Aorta (tissue), 5 donors: ENCODE data around the gene CACNB4. TPM values are rescaled to one million over a fixed set of nuclear protein-coding genes. Genes with fewer than 3 reads are reported as not detected.

ENCODE experiments used
- ATAC-seq: fragments of 200-7000 bp; cut with Tn5 transposase; one replicate; pipeline ENCODE4 v1.9.1; 2022; ENCODE audit warnings: moderate library complexity; ENCODE audit not compliant: low FRiP score
- DNase-seq, 2 donors: peaks; one replicate each; pipeline ENCODE4 v3.0.0-alpha.2; 2020
- H3K27ac ChIP-seq, 2 donors: one replicate each; pipeline ENCODE4 v1.5.1; 2013; ENCODE audit warnings: low read length in 2 of 2, mild to moderate bottlenecking in 2 of 2, moderate library complexity in 2 of 2, control low read depth in 1 of 2, inconsistent platforms in 1 of 2, low read depth in 1 of 2
- H3K27me3 ChIP-seq, 2 donors: one replicate each; pipeline ENCODE4 v1.6.1; 2013; ENCODE audit warnings: control low read depth in 1 of 2, low read length in 1 of 2, mild to moderate bottlenecking in 1 of 2, moderate library complexity in 1 of 2; ENCODE audit not compliant: insufficient read depth in 2 of 2, control insufficient read depth in 1 of 2
- H3K36me3 ChIP-seq, 2 donors: one replicate each; pipeline ENCODE4 v1.6.1; 2013; ENCODE audit warnings: control low read depth in 1 of 2, low read length in 1 of 2, mild to moderate bottlenecking in 1 of 2; ENCODE audit not compliant: insufficient read depth in 2 of 2, control insufficient read depth in 1 of 2
- H3K4me1 ChIP-seq, 2 donors: one replicate each; pipeline ENCODE4 v1.6.1; 2013; ENCODE audit warnings: low read length in 2 of 2, control low read depth in 1 of 2, mild to moderate bottlenecking in 1 of 2, moderate library complexity in 1 of 2; ENCODE audit not compliant: insufficient read depth in 2 of 2, control insufficient read depth in 1 of 2
- H3K4me3 ChIP-seq, 2 donors: one replicate each; pipeline ENCODE4 v1.5.1; 2013; ENCODE audit warnings: low read length in 2 of 2, control low read depth in 1 of 2, mild to moderate bottlenecking in 1 of 2
- H3K9me3 ChIP-seq: one replicate; pipeline ENCODE4 v1.6.1; 2013; ENCODE audit warnings: mild to moderate bottlenecking, low read length; ENCODE audit not compliant: control insufficient read depth
- WGBS, 2 donors: extraction: QIAGEN DNeasy Blood & Tissue Kit; methylation state at CpG; one replicate each; pipeline ENCODE4 v1.1.7; 2013; 5-methylcytosine and 5-hydroxymethylcytosine counted together
- intact Hi-C, 2 donors: fragments of 100-400 bp; cut with DNase I; formaldehyde crosslinking; loops; one replicate each; pipeline versions ENCODE4 v1.14.2 to v1.15.0; 2022
- polyA plus RNA-seq, 2 donors: library from polyadenylated mRNA; stranded (reverse); fragments of 200-250 nt; gene quantifications; one replicate each; pipeline ENCODE4 v1.2.3, GENCODE V29; 2013
- total RNA-seq, 2 donors: library from RNA; stranded (reverse); fragmentation: NEBNext Ultra II Directional; extraction: Animal tissue kit (Norgen Biotek cat#: 25700); gene quantifications; one replicate each; pipeline ENCODE4 v1.2.1, GENCODE V29; 2021
- donor health status: healthy with polysubstance abuse.
- donor health status: Bipolar disorder and iron deficiency.
- donor health status: DM: no; HTN: no; CAD: no.
- donor health status: DM: no; HTN: no; CAD: no.
- donor health status: DM: yes; HTN: yes; CAD: no.

Gene CACNB4
- total and polyA plus RNA-seq, 4 donors, result 1.2 to 14.3 (median 3.2) TPM

DNA sequence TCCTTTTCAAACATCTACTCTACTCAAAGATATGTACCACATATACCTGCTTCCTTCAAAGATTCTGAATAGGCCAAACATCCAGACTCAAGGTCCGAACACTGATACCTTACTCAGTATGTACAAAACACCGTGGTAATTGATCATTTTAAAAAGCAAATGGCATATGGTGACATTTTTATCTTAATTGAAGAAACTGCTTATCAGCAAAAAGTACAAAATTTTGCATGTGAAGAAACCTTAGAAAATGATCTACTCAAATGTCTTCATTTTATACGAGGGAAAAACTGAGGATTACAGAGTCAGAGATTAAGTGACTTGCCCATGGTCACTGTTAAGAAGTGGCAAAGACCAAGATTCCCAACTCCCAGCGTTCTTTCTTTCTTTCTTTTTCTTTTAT, 133.0 kb downstream of the CACNB4 start:
- 91 to 95% methylated on average over 4 of the region's 4 CpGs for WGBS, 2 donors
- H3K4me1 ChIP-seq, result no peaks in the 10 kb centered on the region
- no peak overlapping the region for H3K4me3 ChIP-seq
- H3K27ac ChIP-seq, result no peak overlapping the region
- intact Hi-C loops, result no loop called here
- ATAC-seq, result no peak
- no peaks in the 10 kb centered on the region for H3K36me3 ChIP-seq
- H3K9me3 ChIP-seq, result no peaks in the 10 kb centered on the region
- no peaks in the 10 kb centered on the region for H3K27me3 ChIP-seq
- DNase-seq, result no peak

DNA sequence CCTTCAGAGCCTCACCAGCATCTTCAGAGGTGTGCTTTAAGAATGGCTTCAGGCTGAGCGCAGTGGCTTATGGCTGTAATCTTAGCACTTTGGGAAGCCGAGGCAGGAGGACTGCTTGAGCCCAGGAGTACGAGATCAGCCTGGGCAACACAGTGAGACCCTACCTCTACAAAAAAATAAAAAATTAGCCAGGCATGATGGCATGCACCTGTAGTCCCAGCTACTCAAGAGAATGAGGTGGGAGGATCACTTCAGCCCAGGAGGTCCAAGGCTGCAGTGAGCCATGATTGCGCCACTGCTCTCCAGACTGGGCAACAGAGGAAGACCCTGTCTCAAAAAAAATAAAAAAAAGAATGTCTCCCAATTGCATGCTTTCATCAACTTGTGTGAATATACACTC, 137.3 kb downstream of the CACNB4 start:
- intact Hi-C loops, result loop anchor here in 1 of 2 donors (2.0 kb wide), 1 partner anchor 33 kb away; no protein-coding TSS in a partner anchor
- H3K9me3 ChIP-seq, result no peaks in the 10 kb centered on the region
- DNase-seq (no peak), ATAC-seq (no peak)
- H3K27me3 ChIP-seq, result no peaks in the 10 kb centered on the region
- H3K27ac ChIP-seq, result no peak overlapping the region
- H3K36me3 ChIP-seq, result no peaks in the 10 kb centered on the region
- no peak overlapping the region for H3K4me3 ChIP-seq
- H3K4me1 ChIP-seq, result peaks cover 0 to 11% of the 10 kb centered on the region in 2 donors
- 97 to 98% methylated on average over 4 of the region's 4 CpGs for WGBS, 2 donors

DNA sequence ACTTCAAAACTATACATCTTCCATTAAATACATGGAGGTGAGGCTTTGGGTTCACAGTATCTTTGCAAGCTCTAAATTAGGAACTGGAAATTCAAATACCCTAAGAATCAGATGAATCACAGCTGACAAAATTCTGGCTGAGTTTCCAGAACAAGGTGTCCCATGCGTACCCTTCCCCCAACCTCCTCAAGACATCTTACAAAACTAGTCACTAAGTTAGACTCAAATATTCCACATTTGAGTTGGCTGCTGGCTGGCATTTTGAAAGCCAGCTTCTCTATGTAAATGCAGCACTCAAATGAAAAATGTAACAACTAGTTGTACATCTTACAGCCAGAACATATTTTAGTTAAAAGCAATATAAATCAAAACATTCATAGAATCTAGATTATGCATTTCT, 139.6 kb downstream of the CACNB4 start:
- Histone ChIP-seq H3K27ac (no peak overlapping the region), H3K9me3 (no peaks in the 10 kb centered on the region), H3K36me3 (no peaks in the 10 kb centered on the region), H3K27me3 (no peaks in the 10 kb centered on the region), H3K4me3 (no peak overlapping the region), H3K4me1 (peaks cover 0 to 11% of the 10 kb centered on the region in 2 donors)
- DNase-seq (no peak), ATAC-seq (no peak)
- intact Hi-C loops, result loop anchor here in 1 of 2 donors (10.0 kb wide), 1 partner anchor 54 kb away; no protein-coding TSS in a partner anchor
- WGBS, 2 donors, result 8 to 16% methylated on average over 1 of the region's 1 CpG

DNA sequence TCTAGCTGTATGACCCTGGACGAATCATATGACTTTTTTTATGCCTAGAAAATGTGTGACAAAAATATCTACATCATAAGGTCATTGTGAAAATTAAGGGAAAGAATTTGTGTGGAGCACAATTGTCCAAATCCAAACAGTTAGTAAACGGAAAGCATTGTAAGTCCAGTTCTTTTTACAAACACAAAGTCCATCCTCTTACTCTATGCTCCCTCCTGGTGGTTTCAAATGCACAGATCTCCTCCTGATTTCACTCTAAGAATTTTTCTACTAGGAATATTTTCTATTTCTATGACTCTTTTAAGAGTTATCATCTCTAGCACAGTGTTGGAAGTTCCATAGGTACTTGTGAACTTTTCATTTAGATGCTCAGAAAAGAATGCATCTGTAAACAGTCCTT, 145.4 kb downstream of the CACNB4 start:
- no peak overlapping the region for H3K4me3 ChIP-seq
- 19 to 25% methylated on average over 2 of the region's 2 CpGs for WGBS, 2 donors
- ATAC-seq (no peak), DNase-seq (no peak)
- H3K9me3 ChIP-seq, result no peaks in the 10 kb centered on the region
- H3K4me1 ChIP-seq, result peaks cover 2 to 3% of the 10 kb centered on the region in 2 donors
- H3K27ac ChIP-seq, result no peak overlapping the region
- no peaks in the 10 kb centered on the region for H3K27me3 ChIP-seq
- intact Hi-C loops, result loop anchor here (5.0 to 10.0 kb wide), 2 partner anchors 49 kb away; no protein-coding TSS in a partner anchor
- H3K36me3 ChIP-seq, result no peaks in the 10 kb centered on the region

DNA sequence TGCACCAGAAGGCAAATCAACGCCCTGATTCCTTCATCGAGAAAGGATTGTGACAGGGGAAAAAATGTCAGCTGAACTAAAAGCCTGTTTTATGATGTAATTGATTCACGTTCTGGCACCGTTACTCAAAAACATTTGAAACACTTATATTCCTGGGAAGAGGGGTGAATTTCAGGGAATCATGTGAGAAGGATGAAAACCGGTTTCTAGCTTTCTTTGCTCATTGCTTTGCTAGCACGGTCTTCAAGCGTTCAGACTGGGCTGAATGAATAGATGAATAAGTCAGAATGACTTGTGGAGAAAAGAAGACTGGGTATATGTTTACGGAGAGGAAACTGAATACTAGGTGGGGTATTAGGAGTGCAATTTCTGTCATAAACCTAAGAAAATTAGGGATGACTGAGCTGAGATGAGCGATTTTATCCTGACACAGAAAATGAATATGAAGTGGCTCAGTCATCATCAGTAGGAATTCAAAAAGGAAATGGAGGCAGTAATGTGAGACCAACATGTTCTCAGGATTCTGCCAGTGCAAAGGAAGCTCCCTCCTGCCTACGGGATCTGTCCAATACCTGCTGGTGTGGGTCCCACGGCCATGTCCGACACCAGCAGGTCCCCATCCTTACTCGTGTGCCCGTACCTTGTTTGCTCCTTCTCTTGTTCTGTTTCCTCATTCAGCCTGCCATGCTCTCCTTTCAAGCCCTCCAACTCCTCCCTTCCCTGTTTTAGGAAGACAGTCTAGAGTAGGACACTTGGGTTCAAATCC, 146.0 kb downstream of the CACNB4 start:
- Histone ChIP-seq H3K27me3 (no peaks in the 10 kb centered on the region), H3K4me3 (no peak overlapping the region), H3K27ac (no peak overlapping the region), H3K36me3 (no peaks in the 10 kb centered on the region), H3K4me1 (peaks cover 0 to 5% of the 10 kb centered on the region in 2 donors), H3K9me3 (no peaks in the 10 kb centered on the region)
- WGBS, 2 donors, result 78 to 80% methylated on average over 14 of the region's 14 CpGs
- ATAC-seq (no peak), DNase-seq (no peak)
- intact Hi-C loops, result loop anchor here (5.0 to 10.0 kb wide), 2 partner anchors 48 to 49 kb away; no protein-coding TSS in a partner anchor

DNA sequence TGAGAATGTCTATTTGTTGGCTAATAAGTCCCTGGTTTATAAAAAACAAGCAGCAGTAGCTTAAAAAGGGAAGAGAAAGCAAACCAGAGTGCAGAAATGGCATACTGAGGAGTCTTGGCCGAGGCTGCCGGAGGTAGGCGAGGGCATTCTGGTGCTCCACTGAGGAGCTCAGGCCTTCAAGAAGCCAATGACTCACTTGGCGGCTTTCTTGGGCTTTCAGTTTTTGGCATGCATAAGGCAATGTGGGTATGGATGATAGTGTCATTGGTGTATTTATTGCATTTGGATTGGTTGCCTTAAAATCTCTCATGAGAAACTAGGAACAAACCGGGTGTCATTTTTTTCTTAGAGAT, 151.1 kb downstream of the CACNB4 start:
- intact Hi-C loops, result loop anchor here (5.0 to 10.0 kb wide), 4 partner anchors 55 to 123 kb away; partner anchors contain the start of gene ARL5A (in 2 of the 2)
- DNase-seq (peak; percentile 80 to 84), ATAC-seq (peak; percentile 89)
- Histone ChIP-seq H3K36me3 (no peaks in the 10 kb centered on the region), H3K4me1 (peaks cover 0 to 12% of the 10 kb centered on the region in 2 donors), H3K4me3 (peak overlapping the region in 1 of 2 donors; percentile 69), H3K27me3 (no peaks in the 10 kb centered on the region), H3K9me3 (no peaks in the 10 kb centered on the region), H3K27ac (peak overlapping the region; percentile 84 to 94)
- 1% methylated on average over 5 of the region's 5 CpGs for WGBS, 2 donors

DNA sequence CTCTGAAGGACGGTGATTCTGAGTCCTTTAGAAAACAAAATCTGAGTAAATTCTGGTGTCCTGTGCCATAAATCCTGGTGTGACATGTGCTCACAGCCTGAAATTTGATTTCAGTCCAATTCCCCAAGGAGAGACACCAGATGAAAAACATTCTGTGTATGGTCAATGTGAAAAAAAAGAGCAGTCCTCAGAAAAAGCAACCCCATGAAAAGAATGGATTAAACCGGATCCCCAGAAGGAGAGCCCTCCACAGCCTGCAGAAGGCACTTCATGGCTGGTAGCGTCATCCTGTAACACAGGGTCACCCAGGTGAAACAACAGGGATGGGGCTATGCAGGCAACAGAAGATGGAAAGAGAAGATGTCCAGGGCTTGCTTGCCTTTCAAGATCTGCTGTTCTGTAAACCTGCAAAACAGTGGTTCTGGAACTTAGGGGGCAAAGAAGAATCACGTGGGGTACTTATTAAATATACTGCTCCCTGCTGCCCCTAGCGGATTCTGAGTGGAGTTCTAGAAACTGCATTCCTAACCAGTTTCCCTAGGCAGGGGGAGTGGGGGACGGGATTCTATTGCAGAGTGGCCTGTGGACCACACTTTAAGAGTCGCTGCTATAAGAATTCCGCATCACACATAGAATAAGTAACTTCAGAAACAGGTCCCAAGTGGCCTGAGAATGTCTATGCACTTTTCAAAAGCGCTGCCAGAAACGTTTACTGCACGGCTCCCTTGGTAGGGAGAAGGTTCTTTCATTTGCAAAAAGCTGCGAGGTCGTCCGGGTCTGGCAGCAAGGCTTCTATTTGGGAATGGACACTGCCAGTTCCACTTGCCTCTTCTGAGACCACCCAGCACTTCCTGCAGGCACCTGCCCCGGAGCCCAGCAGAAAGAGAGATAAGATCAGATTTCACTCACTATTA, 151.7 kb downstream of the CACNB4 start:
- H3K4me1 ChIP-seq, result peaks cover 0 to 12% of the 10 kb centered on the region in 2 donors
- ATAC-seq (peak; percentile 85), DNase-seq (peak in 1 of 2 donors; percentile 53)
- H3K9me3 ChIP-seq, result no peaks in the 10 kb centered on the region
- intact Hi-C loops, result loop anchor here (5.0 to 10.0 kb wide), 4 partner anchors 55 to 122 kb away; partner anchors contain the start of gene ARL5A (in 2 of the 2)
- H3K27me3 ChIP-seq, result no peaks in the 10 kb centered on the region
- H3K36me3 ChIP-seq, result no peaks in the 10 kb centered on the region
- peak overlapping the region; percentile 3 to 69 for H3K4me3 ChIP-seq
- 16 to 19% methylated on average over 15 of the region's 15 CpGs for WGBS, 2 donors
- H3K27ac ChIP-seq, result peak overlapping the region; percentile 84 to 94

DNA sequence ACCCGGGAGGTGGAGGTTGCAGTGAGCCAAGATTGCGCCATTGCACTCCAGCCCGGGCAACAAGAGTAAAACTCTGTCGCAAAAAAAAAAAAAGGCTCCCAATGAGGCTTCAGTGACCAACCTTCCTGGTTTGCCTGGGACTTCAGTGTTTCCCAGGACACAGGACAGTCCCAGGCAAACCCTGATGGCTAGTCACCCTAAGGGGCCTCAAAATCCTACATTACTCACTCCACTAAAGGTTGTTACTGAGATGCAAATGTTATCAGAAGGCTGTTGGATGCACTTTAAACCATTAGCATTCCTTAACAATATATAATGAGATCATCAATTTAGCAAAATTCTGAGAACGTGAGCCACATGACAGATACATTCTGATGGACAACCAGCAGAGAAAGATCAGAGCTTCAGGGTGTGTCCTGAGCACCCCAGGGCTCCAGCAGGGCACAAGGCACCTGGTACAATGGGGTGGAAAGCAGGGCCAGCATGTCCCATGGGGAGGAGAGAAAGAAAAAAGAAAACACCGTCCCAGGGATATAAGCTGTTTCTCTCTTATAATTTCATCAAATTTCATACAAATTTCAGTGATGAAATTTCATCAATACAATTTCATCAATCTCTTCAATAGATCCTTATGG, 152.5 kb downstream of the CACNB4 start:
- Histone ChIP-seq H3K27me3 (no peaks in the 10 kb centered on the region), H3K36me3 (no peaks in the 10 kb centered on the region), H3K4me3 (no peak overlapping the region), H3K9me3 (no peaks in the 10 kb centered on the region), H3K4me1 (peaks cover 0 to 12% of the 10 kb centered on the region in 2 donors), H3K27ac (peak overlapping the region in 1 of 2 donors; percentile 79)
- 74 to 76% methylated on average over 6 of the region's 6 CpGs for WGBS, 2 donors
- intact Hi-C loops, result loop anchor here (5.0 to 10.0 kb wide), 4 partner anchors 56 to 122 kb away; partner anchors contain the start of gene ARL5A (in 2 of the 2)
- DNase-seq (no peak), ATAC-seq (no peak)
